ENCODE data around the gene UHRF1. TPM values are rescaled to one million over a fixed set of nuclear protein-coding genes. Genes with fewer than 3 reads are reported as not detected.

The UHRF1 gene
- total RNA-seq, 2 experiments from 2014 or later, result 149 to 154 TPM

DNA sequence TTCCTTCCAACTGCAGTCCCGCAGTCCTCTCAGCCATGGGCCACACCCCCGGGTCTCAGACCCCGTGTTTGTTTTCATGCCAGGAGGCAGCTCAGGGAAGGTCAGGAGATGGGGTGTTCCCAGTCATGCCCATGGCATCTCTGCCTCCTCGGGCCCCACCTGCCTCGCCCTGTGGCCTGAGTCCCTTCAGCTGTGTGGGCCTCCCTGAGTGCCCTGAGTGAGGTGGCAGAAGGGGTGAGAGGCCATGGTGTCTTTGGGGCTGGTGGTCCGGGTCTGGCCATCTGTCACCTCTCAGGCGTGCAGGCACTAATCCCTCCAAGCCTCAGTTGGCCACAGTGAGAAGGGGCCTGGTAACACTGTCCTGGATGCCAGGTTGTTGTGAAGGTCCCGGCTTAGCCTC is 48.7 kb downstream of the UHRF1 start:
- no peaks in the 10 kb centered on the region for H3K27me3 Mint-ChIP-seq
- no peaks in the 10 kb centered on the region for H3K4me1 Mint-ChIP-seq
- H3K27ac Mint-ChIP-seq, result no peak overlapping the region
- peaks cover 41% of the 10 kb centered on the region for H3K36me3 Mint-ChIP-seq
- no peaks in the 10 kb centered on the region for H3K9me3 Mint-ChIP-seq (ENCODE audit: low read depth)
- ATAC-seq, result no peak
- CTCF ChIA-PET, result no interaction called here
- no peak for DNase-seq
- no peak overlapping the region for H3K4me3 Mint-ChIP-seq

DNA sequence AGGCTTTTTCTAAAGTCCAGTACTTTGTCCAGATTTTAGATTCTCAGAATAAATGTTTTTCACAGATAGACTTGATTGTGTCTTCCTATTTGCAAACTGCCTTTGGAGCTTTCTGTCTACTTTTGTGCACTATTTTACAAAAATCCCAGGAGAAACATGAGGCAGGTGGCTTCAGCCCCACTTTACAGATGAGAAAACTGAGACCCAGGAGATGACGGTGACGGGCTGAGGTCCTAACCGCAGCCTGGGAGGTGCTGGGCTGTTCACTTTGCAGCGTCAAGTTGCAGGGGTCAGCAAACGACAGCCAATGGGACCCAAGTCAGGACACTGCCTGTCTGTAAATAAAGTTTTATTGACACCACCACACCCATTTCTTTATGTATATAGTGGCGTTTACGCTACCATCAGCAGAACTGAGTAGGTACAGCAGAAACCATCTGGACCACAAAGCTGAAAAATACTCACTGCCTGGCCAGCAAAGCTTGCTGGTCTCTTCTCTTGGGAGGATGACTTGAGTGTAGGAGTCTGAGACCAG is 52.9 kb downstream of the UHRF1 start:
- H3K4me1 Mint-ChIP-seq, result peaks cover 2% of the 10 kb centered on the region
- CTCF ChIA-PET, result interaction anchor here (1.3 to 1.8 kb wide), 2 partner anchors 69 to 90 kb away, joined by 3 to 4 read pairs; no protein-coding TSS in a partner anchor
- H3K27me3 Mint-ChIP-seq, result no peaks in the 10 kb centered on the region
- H3K4me3 Mint-ChIP-seq, result no peak overlapping the region
- no peak overlapping the region for H3K27ac Mint-ChIP-seq
- peaks cover 34% of the 10 kb centered on the region for H3K36me3 Mint-ChIP-seq
- no peak for ATAC-seq
- no peak for DNase-seq
- H3K9me3 Mint-ChIP-seq (ENCODE audit: low read depth), result no peaks in the 10 kb centered on the region

DNA sequence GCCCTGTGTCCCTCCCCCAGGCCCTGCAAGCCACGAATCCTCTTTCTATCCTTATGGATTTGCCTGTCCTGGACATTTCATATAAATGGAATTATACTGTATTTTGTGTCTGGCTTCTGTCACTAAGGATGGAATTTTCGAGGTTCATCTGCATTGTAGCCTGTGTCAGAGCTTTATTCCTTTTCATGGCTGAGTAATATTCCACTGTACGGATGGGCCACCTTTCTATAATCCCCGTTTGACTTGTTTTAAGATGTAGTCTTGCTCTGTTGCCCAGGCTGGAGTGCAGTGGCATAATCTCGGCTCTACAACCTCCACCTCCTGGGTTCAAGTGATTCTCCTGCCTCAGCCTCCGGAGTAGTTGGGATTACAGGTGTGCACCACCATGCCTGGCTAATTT is 55.8 kb downstream of the UHRF1 start:
- peaks cover 32% of the 10 kb centered on the region for H3K36me3 Mint-ChIP-seq
- H3K4me3 Mint-ChIP-seq, result no peak overlapping the region
- CTCF ChIA-PET, result interaction anchor here (0.6 kb wide), 1 partner anchor 141 kb away, joined by 4 read pairs; no protein-coding TSS in a partner anchor
- ATAC-seq (no peak), DNase-seq (no peak)
- H3K9me3 Mint-ChIP-seq (ENCODE audit: low read depth), result no peaks in the 10 kb centered on the region
- H3K27ac Mint-ChIP-seq, result no peak overlapping the region
- no peaks in the 10 kb centered on the region for H3K27me3 Mint-ChIP-seq
- peaks cover 17% of the 10 kb centered on the region for H3K4me1 Mint-ChIP-seq

DNA sequence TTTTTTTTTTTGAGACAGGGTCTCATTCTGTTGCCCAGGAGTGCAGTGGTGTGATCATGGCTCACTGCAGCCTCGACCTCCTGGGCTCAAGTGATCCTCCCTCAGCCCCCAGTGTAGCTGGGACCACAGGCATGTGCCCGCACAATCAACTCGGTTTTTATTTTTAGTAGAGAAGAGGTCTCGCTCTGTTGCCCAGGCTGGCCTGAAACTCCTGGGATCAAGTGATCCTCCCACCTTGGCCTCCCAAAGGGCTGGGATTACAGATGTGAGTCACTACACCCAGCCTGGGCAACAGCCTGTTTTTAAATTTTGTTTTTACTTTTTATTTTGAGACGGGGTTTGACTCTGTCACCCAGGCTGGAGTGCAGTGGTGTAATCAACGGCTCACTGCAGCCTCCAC is 57.3 kb downstream of the UHRF1 start:
- peak overlapping the region; percentile 24 for H3K27ac Mint-ChIP-seq
- no peak overlapping the region for H3K4me3 Mint-ChIP-seq
- CTCF ChIA-PET, result interaction anchor here (1.3 to 2.9 kb wide), 2 partner anchors 35 to 94 kb away, joined by 4 to 14 read pairs; no protein-coding TSS in a partner anchor
- H3K36me3 Mint-ChIP-seq, result peaks cover 31% of the 10 kb centered on the region
- peaks cover 33% of the 10 kb centered on the region for H3K4me1 Mint-ChIP-seq
- DNase-seq (no peak), ATAC-seq (no peak)
- H3K27me3 Mint-ChIP-seq, result no peaks in the 10 kb centered on the region
- H3K9me3 Mint-ChIP-seq (ENCODE audit: low read depth), result no peaks in the 10 kb centered on the region

DNA sequence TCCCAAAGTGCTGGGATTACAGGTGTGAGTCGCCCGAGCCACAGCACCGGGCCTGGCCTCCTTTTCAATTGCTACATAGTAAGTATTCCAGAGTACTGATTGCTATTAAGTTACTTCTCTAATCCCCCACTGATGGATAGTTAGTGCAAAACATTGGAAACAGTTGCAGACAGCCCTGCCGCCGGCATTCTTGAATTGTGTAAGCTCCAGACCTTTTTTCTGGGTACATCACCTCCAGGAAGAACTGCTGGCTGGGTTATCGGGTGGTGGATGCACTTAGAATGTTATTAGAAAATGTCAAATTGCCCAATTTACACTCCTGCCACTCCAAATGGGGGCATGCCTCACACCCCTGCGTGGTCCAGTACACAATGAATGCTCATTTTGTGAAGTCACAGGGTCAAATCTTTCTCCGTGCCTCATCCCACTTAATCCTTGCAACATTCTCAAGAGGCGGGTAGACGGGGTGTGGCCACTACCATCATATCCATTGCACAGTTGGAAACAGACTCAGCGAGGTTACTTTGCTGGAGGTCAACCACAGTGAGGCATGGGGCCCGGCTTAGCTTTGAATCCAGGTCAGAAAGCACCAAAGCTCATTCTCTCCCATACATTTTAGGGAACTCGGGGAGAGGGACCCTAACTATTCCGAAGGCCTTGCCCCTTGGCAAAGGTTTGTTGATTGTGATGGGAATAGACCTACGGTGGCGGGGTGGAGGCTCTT is 58.6 kb downstream of the UHRF1 start:
- H3K9me3 Mint-ChIP-seq (ENCODE audit: low read depth), result no peaks in the 10 kb centered on the region
- ATAC-seq, result no peak
- no peak for DNase-seq
- H3K4me3 Mint-ChIP-seq, result peak overlapping the region; percentile 74
- no peaks in the 10 kb centered on the region for H3K27me3 Mint-ChIP-seq
- CTCF ChIA-PET, result interaction anchor here (0.6 to 2.9 kb wide), 9 partner anchors 9 to 164 kb away, joined by 3 to 15 read pairs (median 3); no protein-coding TSS in a partner anchor
- H3K36me3 Mint-ChIP-seq, result peaks cover 22% of the 10 kb centered on the region
- peaks cover 37% of the 10 kb centered on the region for H3K4me1 Mint-ChIP-seq
- H3K27ac Mint-ChIP-seq, result peak overlapping the region; percentile 93

DNA sequence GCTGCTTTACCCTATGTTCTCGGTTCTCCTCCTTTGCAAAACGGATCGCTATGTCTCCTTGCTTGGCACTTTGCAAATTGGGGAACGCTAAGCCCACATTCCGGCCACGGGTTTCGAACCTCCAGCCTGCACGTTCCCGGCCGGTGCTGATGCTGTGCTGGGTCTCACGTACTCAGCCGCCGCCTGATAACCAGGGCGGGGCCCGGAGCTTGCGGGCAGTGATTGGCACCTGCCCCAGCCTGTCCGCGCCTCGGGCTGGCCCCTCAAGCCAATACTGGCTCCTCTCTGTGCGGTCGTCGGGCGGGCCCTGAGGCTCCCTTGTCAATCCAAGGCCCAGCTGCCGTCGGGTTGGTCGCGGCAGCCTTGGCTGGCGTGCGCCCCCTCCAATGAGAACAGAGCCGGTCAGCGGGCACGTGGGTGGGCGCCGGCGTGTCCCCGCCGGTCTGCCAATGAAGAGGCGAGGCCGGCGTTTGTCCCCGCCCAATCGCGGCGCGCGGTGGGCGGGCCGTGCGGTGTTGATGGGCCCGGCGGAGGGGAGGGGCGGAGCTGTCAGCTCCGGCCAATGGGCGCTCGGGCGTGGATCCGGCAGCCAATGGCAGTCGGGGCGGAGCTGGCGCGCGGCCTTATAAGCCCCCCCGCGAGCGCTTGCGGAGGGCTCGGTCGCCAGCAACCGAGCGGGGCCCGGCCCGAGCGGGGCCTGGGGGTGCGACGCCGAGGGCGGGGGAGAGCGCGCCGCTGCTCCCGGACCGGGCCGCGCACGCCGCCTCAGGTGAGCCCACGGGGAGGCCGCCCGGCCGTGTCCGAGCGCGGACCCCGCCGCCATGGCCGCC is 59.4 kb downstream of the UHRF1 start, which contains the start of gene KDM4B:
KDM4B (plus strand) TSS at position 652 of the 830 bp plus-strand sequence. CDS start 63,778 bp downstream, outside the sequence.
- ATAC-seq (peak; percentile 96), DNase-seq (peak; percentile 99)
- H3K9me3 Mint-ChIP-seq (ENCODE audit: low read depth), result no peaks in the 10 kb centered on the region
- no peaks in the 10 kb centered on the region for H3K27me3 Mint-ChIP-seq
- H3K36me3 Mint-ChIP-seq, result peaks cover 17% of the 10 kb centered on the region
- H3K27ac Mint-ChIP-seq, result peak within 1 kb of the TSS; percentile 93
- peak within 1 kb of the TSS; percentile 87 for H3K4me3 Mint-ChIP-seq
- CTCF ChIA-PET, result interaction anchor here (0.7 to 3.5 kb wide), 12 partner anchors 9 to 335 kb away, joined by 3 to 17 read pairs (median 3); no protein-coding TSS in a partner anchor
- H3K4me1 Mint-ChIP-seq, result peaks cover 38% of the 10 kb centered on the region

DNA sequence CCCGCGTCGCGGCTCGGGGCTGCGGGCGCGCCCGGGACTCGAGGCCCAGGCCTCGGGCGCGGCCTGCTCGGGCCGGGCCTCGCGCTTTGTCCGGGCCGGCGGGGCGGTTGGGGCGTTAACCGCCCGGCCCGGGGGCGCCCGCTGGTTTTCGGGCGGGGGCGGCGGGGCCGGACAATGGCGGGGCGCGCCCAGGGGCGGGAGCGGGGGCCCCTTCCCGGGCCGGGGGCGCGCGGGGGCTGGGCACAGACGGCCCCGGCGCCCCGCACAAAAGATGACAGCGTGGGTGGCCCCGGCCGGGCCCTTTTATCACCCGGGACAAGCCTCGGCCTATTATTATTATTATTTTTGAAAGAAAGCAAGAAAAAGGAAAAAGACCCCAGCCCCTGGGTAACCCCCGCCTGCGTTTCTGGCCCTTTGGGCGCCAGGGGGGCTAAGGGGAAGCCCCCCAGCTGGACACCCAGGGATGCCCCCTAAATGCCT is 60.0 kb downstream of the UHRF1 start:
- H3K4me3 Mint-ChIP-seq, result peak overlapping the region; percentile 87
- H3K36me3 Mint-ChIP-seq, result peaks cover 13% of the 10 kb centered on the region
- H3K4me1 Mint-ChIP-seq, result peaks cover 38% of the 10 kb centered on the region
- H3K27ac Mint-ChIP-seq, result peak overlapping the region; percentile 65
- no peaks in the 10 kb centered on the region for H3K27me3 Mint-ChIP-seq
- DNase-seq (no peak), ATAC-seq (no peak)
- no peaks in the 10 kb centered on the region for H3K9me3 Mint-ChIP-seq (ENCODE audit: low read depth)
- CTCF ChIA-PET, result interaction anchor here (0.8 to 3.5 kb wide), 8 partner anchors 51 to 336 kb away, joined by 3 to 17 read pairs (median 7); no protein-coding TSS in a partner anchor

DNA sequence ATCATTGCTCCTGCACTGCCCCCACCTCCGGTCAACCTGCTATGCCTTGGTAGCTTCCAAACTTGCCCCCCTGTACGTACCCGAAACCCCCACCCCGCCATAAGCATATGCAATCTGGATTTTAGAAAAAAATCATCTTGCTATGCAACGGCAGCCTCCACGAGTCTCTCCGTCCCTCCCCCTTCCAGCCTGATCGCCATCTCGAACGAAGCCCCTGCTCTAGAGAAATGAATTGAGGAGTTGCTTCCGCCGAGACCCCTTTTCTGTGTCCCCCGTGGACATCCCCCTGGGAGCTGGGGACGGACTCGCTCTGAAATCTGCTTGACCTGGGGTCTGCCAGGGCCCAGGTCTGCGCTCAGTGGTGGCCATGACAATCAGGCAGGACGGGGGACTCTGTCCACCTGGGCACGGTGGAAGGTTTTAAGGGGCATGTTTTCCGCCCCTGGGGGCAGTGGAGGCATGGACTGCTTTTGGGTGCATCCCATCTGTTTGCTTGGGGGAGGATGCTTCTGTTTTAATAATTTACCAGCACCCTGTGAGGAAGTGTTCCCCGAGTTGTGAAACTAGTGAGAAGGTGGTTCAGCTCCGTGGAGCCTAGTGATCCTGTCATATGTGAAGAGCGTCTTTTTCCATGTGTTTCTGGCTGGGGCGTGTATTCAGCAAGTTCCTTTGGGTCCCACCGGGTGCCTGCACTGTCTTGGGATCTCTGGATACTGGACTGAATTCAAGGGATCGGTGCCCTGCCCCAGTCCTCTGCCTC is 60.7 kb downstream of the UHRF1 start:
- H3K36me3 Mint-ChIP-seq, result peaks cover 7% of the 10 kb centered on the region
- ATAC-seq, result no peak
- peaks cover 42% of the 10 kb centered on the region for H3K4me1 Mint-ChIP-seq
- DNase-seq, result peak; percentile 47
- H3K4me3 Mint-ChIP-seq, result peak overlapping the region; percentile 87
- H3K9me3 Mint-ChIP-seq (ENCODE audit: low read depth), result no peaks in the 10 kb centered on the region
- no peaks in the 10 kb centered on the region for H3K27me3 Mint-ChIP-seq
- CTCF ChIA-PET, result interaction anchor here (1.1 to 3.5 kb wide), 4 partner anchors 32 to 97 kb away, joined by 3 to 17 read pairs (median 14); no protein-coding TSS in a partner anchor
- H3K27ac Mint-ChIP-seq, result peak overlapping the region; percentile 65

DNA sequence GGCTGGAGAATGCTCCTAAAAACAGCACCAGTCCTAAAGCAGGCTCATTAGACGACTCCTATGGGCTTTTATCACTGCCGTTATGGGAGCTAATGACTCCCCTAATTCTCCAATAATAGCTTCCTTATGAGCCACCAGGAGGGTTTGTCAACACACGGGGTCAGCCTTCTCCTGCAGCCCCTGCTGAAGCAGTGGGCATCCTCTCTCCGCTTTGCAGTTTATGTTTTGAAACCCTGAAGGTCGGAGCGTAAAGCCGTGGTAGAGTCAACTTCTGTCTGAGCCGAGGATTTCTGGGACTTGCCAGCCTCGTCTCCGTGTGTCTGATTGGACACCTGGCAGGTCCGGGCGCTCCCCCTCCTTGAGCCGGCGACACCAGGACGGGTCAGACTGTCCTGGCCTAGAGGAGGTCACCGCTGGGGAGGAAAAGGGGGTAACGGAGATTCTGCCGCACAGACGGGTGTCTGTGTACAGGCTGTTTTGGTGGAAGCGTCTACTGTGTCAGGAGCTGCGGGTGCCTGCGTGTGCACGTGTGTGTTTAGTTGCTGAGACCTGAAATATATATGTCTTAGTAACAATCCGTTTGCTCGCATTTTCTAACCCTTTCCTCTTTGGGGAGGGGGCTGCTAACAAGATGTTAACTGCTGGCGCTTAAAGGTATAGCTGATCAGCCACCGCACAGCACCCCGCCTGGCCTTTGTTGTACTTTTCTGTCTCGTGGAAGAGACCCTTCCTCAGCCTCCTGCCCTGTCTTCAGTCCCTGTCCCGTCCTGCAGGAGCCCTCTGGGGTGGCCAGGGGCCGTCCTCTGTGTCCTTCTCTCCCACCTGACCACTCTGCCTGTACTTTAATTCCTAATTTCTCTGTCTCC is 61.5 kb downstream of the UHRF1 start:
- DNase-seq (no peak), ATAC-seq (no peak)
- H3K36me3 Mint-ChIP-seq, result peaks cover 4% of the 10 kb centered on the region
- no peaks in the 10 kb centered on the region for H3K27me3 Mint-ChIP-seq
- H3K27ac Mint-ChIP-seq, result no peak overlapping the region
- H3K9me3 Mint-ChIP-seq (ENCODE audit: low read depth), result no peaks in the 10 kb centered on the region
- CTCF ChIA-PET, result interaction anchor here (0.8 to 3.5 kb wide), 4 partner anchors 31 to 161 kb away, joined by 3 to 17 read pairs (median 6); no protein-coding TSS in a partner anchor
- H3K4me3 Mint-ChIP-seq, result peak overlapping the region; percentile 87
- H3K4me1 Mint-ChIP-seq, result peaks cover 42% of the 10 kb centered on the region

DNA sequence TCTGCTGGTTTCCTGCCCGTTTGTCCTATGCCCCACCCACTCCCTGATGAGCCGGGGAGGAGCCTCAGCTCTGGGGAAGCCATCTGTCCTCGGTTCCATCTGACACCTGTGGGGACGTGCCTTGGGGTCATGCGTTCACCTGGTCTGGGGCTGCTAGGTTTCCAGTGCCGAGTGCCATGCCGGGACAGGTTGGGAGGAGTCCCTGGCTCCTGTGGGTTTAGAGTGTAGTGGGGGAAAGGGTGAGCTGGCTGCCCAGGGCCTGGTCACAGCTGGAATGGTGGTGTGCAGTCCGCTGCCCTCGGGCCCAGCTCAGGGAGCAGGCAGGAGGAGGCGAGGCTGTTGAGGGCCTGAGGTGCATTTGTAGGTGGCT is 62.1 kb downstream of the UHRF1 start:
- Mint-ChIP-seq H3K4me3 (peak overlapping the region; percentile 87), H3K27ac (no peak overlapping the region), H3K4me1 (peaks cover 44% of the 10 kb centered on the region), H3K27me3 (no peaks in the 10 kb centered on the region), H3K9me3 (ENCODE audit: low read depth) (no peaks in the 10 kb centered on the region), H3K36me3 (peaks cover 4% of the 10 kb centered on the region)
- CTCF ChIA-PET, result interaction anchor here (0.8 to 3.5 kb wide), 3 partner anchors 53 to 162 kb away, joined by 3 to 17 read pairs (median 9); no protein-coding TSS in a partner anchor
- ATAC-seq (no peak), DNase-seq (no peak)

DNA sequence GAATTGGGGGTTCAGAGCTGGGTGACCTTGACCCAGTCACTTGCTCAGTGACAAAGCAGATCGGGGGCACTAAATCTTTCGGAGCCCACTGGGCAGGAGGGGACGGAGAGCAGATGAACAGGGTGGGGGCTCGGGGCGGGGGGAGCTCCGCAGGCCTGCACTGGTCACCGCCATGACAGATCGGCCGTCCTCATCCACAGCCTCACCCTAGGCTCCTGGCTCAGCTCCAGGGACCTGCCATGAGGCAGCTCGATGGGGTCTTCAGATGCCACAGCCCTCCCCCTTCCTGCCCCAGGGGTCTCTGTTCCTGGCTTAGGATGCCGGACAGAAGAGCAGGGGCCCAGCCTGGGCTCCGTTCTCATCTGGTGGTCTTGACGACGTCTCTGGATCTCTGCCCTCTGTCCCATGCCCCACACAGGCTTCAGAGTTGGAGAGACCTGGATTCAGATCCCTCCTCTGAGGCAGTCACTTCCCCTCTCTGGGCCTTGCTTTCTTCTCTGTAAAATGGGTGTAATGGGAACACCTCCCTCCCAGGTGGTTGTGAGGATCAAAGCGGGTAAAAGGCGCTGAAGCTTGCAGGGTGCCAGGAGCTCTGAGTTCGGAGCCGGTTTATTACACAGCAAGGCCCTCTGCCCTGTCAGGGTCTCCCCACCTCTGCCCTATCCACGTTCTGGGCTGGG is 62.7 kb downstream of the UHRF1 start:
- Mint-ChIP-seq H3K36me3 (peaks cover 4% of the 10 kb centered on the region), H3K4me3 (no peak overlapping the region), H3K4me1 (peaks cover 44% of the 10 kb centered on the region), H3K27ac (no peak overlapping the region), H3K27me3 (no peaks in the 10 kb centered on the region), H3K9me3 (ENCODE audit: low read depth) (no peaks in the 10 kb centered on the region)
- CTCF ChIA-PET, result interaction anchor here (2.9 to 3.5 kb wide), 2 partner anchors 59 to 162 kb away, joined by 9 to 17 read pairs; no protein-coding TSS in a partner anchor
- DNase-seq (no peak), ATAC-seq (no peak)

Data from activated CD8-positive, alpha-beta memory T cell treated with anti-CD3 and anti-CD28 coated beads, Interleukin-2, amount 10 ng/mL, durations not matched to agents 7 days and 5 days (primary cell).